ENCODE measurements around the gene MZF1.

Gene MZF1

GRCh38 chr19:58550362-58551122 lies 22.6 kb downstream of the MZF1 start:
- no peak for TF ChIP-seq REST (IDR thresholded peaks at IDR 0.05; ENCODE audit: low read depth)
- no peak for TF ChIP-seq TCF12 (IDR thresholded peaks at IDR 0.05; ENCODE audit: low read depth)
- TF ChIP-seq, protein P1, sequence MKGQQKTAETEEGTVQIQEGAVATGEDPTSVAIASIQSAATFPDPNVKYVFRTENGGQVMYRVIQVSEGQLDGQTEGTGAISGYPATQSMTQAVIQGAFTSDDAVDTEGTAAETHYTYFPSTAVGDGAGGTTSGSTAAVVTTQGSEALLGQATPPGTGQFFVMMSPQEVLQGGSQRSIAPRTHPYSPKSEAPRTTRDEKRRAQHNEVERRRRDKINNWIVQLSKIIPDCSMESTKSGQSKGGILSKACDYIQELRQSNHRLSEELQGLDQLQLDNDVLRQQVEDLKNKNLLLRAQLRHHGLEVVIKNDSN (IDR thresholded peaks at IDR 0.05) = no peak
- no peak for TF ChIP-seq FOXM1 (IDR thresholded peaks at IDR 0.05; ENCODE audit: borderline replicate concordance, low read depth)
- TF ChIP-seq TEAD4 (IDR thresholded peaks at IDR 0.05) = no peak
- no peak for TF ChIP-seq TAF1 (IDR thresholded peaks at IDR 0.05; ENCODE audit: low read depth)

- TF ChIP-seq NFIC (IDR thresholded peaks at IDR 0.05) (no peak), TAF1 (IDR thresholded peaks at IDR 0.05; ENCODE audit: low read depth) (no peak), TCF12 (IDR thresholded peaks at IDR 0.05; ENCODE audit: low read depth) (no peak)
Measured at GRCh38 chr19:58549664-58550361, 23.3 kb downstream of the MZF1 start.

DNA sequence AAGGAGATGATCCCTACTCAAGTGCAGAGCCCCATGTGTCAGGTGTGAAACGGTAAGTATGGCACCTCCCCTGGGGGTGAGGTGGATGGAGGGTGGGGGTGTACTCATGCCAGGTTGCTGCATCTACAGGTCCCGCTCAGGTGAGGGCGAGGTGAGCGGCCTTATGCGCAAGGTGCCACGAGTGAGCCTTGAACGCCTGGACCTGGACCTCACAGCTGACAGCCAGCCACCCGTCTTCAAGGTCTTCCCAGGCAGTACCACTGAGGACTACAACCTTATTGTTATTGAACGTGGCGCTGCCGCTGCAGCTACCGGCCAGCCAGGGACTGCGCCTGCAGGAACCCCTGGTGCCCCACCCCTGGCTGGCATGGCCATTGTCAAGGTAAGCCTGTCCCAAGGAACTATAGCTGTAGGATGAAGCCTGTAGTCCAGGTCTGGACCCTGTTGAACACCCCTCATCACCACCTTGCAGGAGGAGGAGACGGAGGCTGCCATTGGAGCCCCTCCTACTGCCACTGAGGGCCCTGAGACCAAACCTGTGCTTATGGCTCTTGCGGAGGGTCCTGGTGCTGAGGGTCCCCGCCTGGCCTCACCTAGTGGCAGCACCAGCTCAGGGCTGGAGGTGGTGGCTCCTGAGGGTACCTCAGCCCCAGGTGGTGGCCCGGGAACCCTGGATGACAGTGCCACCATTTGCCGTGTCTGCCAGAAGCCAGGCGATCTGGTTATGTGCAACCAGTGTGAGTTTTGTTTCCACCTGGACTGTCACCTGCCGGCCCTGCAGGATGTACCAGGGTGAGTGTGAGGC lies 24.1 kb downstream of the MZF1 start:
- TF ChIP-seq TAF1 (IDR thresholded peaks at IDR 0.05; ENCODE audit: low read depth) (no peak), FOXM1 (IDR thresholded peaks at IDR 0.05; ENCODE audit: borderline replicate concordance, low read depth) (no peak), TEAD4 (IDR thresholded peaks at IDR 0.05) (no peak), NFIC (IDR thresholded peaks at IDR 0.05) (no peak), RAD21 (IDR thresholded peaks at IDR 0.05; ENCODE audit: low read depth) (no peak), EP300 (IDR thresholded peaks at IDR 0.05; ENCODE audit: borderline replicate concordance) (no peak), MAX (IDR thresholded peaks at IDR 0.05) (no peak), CEBPB (IDR thresholded peaks at IDR 0.05) (no peak), TCF12 (IDR thresholded peaks at IDR 0.05; ENCODE audit: low read depth) (no peak), ZBTB7A (IDR thresholded peaks at IDR 0.05; ENCODE audit: low read depth) (no peak), REST (IDR thresholded peaks at IDR 0.05; ENCODE audit: low read depth) (no peak), YY1 (IDR thresholded peaks at IDR 0.05; ENCODE audit: low read depth) (no peak), EGR1 (IDR thresholded peaks at IDR 0.05) (no peak)

GRCh38 chr19:58547323-58548312 lies 25.5 kb downstream of the MZF1 start:
- TF ChIP-seq RAD21 (IDR thresholded peaks at IDR 0.05; ENCODE audit: low read depth) (no peak), NFIC (IDR thresholded peaks at IDR 0.05) (no peak), CREB1 (IDR thresholded peaks at IDR 0.05; ENCODE audit: low read depth) (no peak), EP300 (IDR thresholded peaks at IDR 0.05; ENCODE audit: borderline replicate concordance) (no peak), FOXM1 (IDR thresholded peaks at IDR 0.05; ENCODE audit: borderline replicate concordance, low read depth) (no peak), MAX (IDR thresholded peaks at IDR 0.05) (no peak), TCF12 (IDR thresholded peaks at IDR 0.05; ENCODE audit: low read depth) (no peak)

DNA sequence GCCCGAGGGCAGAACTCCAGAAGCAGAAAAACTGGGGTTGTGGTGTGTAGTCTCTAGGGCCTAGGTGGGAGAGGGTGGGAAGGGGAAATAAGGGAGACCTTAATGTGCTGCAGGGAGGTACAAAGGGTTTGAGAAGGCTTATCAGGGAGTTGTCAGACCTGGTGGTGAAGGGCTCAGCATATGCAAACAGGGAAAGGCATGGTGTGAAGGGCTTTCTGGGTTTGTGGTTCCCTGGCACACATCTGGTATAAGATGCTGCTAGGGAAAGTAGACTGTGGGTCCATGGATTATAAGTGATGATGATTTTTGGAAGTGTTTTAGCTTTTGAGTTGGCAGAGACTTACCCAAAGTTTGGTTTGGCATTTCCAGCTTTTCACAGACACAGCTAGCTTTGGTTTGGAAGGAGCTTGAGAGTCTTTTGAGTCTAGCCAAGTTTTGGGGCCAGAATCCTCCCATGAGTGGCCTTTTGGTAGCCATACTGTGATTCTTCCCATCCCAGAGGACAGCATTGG lies 27.1 kb downstream of the MZF1 start:
- TF ChIP-seq TEAD4 (IDR thresholded peaks at IDR 0.05) = no peak
- TF ChIP-seq EGR1 (IDR thresholded peaks at IDR 0.05) = no peak
- TF ChIP-seq ZBTB7A (IDR thresholded peaks at IDR 0.05; ENCODE audit: low read depth) = no peak

Measured in Ishikawa (cell line).